ENCODE measurements around the gene ASIC4. TPM values are rescaled to one million over a fixed set of nuclear protein-coding genes. Genes with fewer than 3 reads are reported as not detected.

The ASIC4 gene
- total RNA-seq, 1 donor from 2014 or later, result not detected

DNA sequence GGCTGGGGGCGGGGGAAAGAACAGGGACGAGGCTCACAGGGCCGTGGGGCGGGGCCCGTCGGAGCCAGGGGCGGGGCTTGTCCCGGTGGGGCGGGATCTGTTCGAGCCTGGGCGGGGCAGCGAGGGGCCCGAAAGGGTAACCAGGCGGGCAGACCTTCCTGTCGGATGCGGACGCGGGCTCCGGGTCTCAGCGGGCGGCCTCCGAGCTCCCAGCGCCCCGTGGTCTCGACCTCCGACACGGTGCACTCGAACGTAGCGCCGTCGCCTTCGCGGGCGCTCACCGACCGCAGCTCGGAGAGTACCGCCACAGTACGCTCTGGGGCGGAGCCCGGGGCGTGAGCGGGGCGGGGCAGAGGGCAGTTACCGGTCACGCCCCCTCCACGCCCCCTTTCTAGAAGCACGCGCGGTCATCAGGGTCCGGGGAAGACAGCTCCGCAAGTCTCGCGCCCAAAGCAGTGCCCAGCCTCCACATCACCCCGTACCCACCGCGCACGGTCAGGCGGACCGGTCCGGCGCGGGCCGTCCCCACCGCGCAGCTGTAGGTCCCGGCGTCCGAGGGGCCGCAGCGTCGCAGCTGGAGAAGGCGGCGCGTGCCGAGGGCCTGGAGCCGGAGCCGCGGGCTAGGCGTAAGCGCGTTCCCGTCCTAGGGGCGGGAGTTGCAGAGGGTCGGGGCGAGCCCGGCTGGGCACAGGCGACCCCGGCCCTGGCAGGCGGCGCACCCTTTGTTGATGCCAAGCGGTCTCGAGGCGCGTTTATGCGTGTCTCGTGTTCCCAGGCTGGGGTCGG lies 38.3 kb downstream of the ASIC4 start:
- TF ChIP-seq, protein P1, sequence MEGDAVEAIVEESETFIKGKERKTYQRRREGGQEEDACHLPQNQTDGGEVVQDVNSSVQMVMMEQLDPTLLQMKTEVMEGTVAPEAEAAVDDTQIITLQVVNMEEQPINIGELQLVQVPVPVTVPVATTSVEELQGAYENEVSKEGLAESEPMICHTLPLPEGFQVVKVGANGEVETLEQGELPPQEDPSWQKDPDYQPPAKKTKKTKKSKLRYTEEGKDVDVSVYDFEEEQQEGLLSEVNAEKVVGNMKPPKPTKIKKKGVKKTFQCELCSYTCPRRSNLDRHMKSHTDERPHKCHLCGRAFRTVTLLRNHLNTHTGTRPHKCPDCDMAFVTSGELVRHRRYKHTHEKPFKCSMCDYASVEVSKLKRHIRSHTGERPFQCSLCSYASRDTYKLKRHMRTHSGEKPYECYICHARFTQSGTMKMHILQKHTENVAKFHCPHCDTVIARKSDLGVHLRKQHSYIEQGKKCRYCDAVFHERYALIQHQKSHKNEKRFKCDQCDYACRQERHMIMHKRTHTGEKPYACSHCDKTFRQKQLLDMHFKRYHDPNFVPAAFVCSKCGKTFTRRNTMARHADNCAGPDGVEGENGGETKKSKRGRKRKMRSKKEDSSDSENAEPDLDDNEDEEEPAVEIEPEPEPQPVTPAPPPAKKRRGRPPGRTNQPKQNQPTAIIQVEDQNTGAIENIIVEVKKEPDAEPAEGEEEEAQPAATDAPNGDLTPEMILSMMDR (IDR thresholded peaks at IDR 0.05), result no peak
- peak; percentile 38 to 73 for TF ChIP-seq POLR2AphosphoS5 (IDR thresholded peaks at IDR 0.05; ENCODE audit: insufficient read depth in 1 of 2, low read depth in 1 of 2)
- no peaks in the 10 kb centered on the region for H3K9me3 ChIP-seq
- no peaks in the 10 kb centered on the region for H3K27me3 ChIP-seq
- intact Hi-C loops (cut with DNase I), result no loop called here
- peak overlapping the region; percentile 53 to 69 for H3K4me3 ChIP-seq
- H3K27ac ChIP-seq, result peak overlapping the region; percentile 27
- H3K4me1 ChIP-seq, result peaks cover 23% of the 10 kb centered on the region
- H3K36me3 ChIP-seq, result no peaks in the 10 kb centered on the region
- no peak for DNase-seq (ENCODE audit: extremely low spot score in 2 of 2)

DNA sequence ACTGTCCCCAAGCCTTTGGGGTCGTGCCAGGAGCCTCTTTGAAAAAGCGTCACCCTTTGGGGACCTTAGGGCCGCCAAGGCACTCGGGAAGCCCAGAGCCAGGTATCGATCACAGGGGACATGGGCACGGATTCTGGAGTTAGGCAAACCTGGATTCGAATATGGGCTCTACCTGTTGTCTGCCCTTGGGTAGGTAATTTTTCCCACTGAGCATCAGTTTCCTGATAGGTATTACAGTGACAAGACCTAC lies 38.8 kb downstream of the ASIC4 start:
- intact Hi-C loops (cut with DNase I), result no loop called here
- Histone ChIP-seq H3K27me3 (no peaks in the 10 kb centered on the region), H3K36me3 (no peaks in the 10 kb centered on the region), H3K4me1 (peaks cover 23% of the 10 kb centered on the region), H3K9me3 (no peaks in the 10 kb centered on the region), H3K27ac (peak overlapping the region; percentile 27), H3K4me3 (peak overlapping the region; percentile 53 to 69)
- TF ChIP-seq, protein P1 (IDR thresholded peaks at IDR 0.05), result no peak
- TF ChIP-seq POLR2AphosphoS5 (IDR thresholded peaks at IDR 0.05; ENCODE audit: insufficient read depth in 1 of 2, low read depth in 1 of 2) (no peak), POLR2A (IDR thresholded peaks at IDR 0.05) (no peak)
- no peak for DNase-seq (ENCODE audit: extremely low spot score in 2 of 2)

DNA sequence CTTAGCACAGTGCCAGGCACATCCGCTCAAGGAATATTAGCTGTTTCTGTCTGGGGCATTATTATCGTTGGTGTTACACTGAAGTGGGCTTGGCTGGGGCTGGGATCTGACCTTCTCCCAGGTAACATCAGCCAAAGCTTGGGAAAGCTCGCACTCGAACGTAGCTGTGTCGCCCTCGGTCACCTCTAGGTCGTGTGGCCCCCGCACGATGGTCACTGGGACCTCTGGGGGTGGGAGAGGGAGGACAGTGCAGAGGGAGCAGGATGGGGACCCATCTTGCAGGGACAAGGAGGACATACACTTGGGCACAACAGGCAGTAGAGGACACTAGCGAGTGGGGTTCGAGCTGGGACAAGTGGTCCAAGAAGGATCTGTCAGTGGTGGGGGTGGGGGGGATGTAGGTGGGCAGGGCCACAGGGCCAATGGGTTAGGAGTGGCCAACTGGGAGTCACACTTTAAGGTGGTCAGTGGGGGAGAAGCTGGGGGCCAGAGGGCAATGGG lies 39.2 kb downstream of the ASIC4 start:
- Histone ChIP-seq H3K27me3 (no peaks in the 10 kb centered on the region), H3K36me3 (no peaks in the 10 kb centered on the region), H3K4me1 (peaks cover 23% of the 10 kb centered on the region), H3K9me3 (no peaks in the 10 kb centered on the region), H3K27ac (no peak overlapping the region), H3K4me3 (no peak overlapping the region)
- intact Hi-C loops (cut with DNase I), result no loop called here
- DNase-seq (ENCODE audit: extremely low spot score in 2 of 2), result no peak
- TF ChIP-seq, protein P1 (IDR thresholded peaks at IDR 0.05), result no peak
- TF ChIP-seq POLR2A (IDR thresholded peaks at IDR 0.05) (no peak), POLR2AphosphoS5 (IDR thresholded peaks at IDR 0.05; ENCODE audit: insufficient read depth in 1 of 2, low read depth in 1 of 2) (no peak)

DNA sequence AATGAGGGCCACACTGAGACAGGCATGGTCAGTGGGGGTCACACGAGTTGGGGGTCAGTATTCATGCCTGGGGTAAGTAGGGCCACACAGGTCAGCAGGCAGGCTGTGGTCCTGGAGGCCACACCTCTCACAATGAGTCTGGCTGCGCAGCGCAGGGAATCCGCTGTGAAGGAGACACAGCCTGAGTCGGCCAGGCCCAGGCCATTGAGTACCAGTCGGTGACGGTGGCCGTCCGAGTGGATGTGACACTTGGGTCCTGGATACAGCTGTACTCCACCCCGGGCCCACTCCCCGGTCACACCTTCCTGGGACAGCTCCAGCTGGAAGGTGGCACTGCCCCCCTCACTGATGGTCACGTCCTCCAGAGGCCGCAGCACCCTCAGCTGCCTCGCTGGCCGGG lies 40.1 kb downstream of the ASIC4 start:
- no peaks in the 10 kb centered on the region for H3K36me3 ChIP-seq
- no peak overlapping the region for H3K4me3 ChIP-seq
- TF ChIP-seq POLR2A (IDR thresholded peaks at IDR 0.05) (no peak), POLR2AphosphoS5 (IDR thresholded peaks at IDR 0.05; ENCODE audit: insufficient read depth in 1 of 2, low read depth in 1 of 2) (no peak)
- TF ChIP-seq, protein P1 (IDR thresholded peaks at IDR 0.05), result no peak
- H3K4me1 ChIP-seq, result peaks cover 23% of the 10 kb centered on the region
- H3K9me3 ChIP-seq, result no peaks in the 10 kb centered on the region
- H3K27me3 ChIP-seq, result no peaks in the 10 kb centered on the region
- intact Hi-C loops (cut with DNase I), result no loop called here
- no peak overlapping the region for H3K27ac ChIP-seq
- no peak for DNase-seq (ENCODE audit: extremely low spot score in 2 of 2)

DNA sequence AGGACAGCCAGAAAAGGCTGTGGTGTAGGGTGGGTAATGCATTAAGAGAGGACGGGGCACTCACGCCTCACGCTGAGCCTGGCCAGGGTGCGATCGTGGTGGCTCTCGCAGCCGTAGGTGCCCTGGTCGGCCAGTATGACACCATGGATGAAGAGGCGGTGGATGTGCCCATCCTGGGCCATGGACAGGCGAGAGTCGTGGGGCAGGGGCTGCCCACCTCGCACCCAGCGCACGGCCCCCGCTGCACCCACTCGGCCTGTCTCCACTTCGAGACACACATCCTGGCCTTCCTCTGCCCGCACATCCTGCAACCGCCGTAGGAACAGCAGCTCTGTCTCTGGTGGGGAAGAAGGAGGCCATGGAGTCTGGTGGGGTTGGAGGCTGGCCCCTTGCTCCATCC lies 41.7 kb downstream of the ASIC4 start:
- Histone ChIP-seq H3K4me1 (peaks cover 23% of the 10 kb centered on the region), H3K4me3 (no peak overlapping the region), H3K27ac (no peak overlapping the region), H3K9me3 (no peaks in the 10 kb centered on the region), H3K36me3 (no peaks in the 10 kb centered on the region), H3K27me3 (no peaks in the 10 kb centered on the region)
- TF ChIP-seq, protein P1 (IDR thresholded peaks at IDR 0.05), result no peak
- TF ChIP-seq POLR2A (IDR thresholded peaks at IDR 0.05) (no peak), POLR2AphosphoS5 (IDR thresholded peaks at IDR 0.05; ENCODE audit: insufficient read depth in 1 of 2, low read depth in 1 of 2) (no peak)
- no peak for DNase-seq (ENCODE audit: extremely low spot score in 2 of 2)
- intact Hi-C loops (cut with DNase I), result no loop called here
